ENCODE data around the gene ST6GALNAC2.

- TF ChIP-seq POLR2A (IDR thresholded peaks at IDR 0.05) (no peak), CTCF (IDR thresholded peaks at IDR 0.05) (no peak)
Measured at GRCh38 chr17:76572201-76572910, 13.3 kb downstream of the ST6GALNAC2 start.
